Upper lobe of left lung (tissue), 6 donors: ENCODE measurements around the gene SFXN5. TPM values are rescaled to one million over a fixed set of nuclear protein-coding genes. Genes with fewer than 3 reads are reported as not detected.

ENCODE experiments used
- ATAC-seq, 2 donors: fragments of 200-7000 bp; cut with Tn5 transposase; one replicate each; pipeline ENCODE4 v1.9.1; 2022; ENCODE audit warnings: mild to moderate bottlenecking in 2 of 2, moderate library complexity in 2 of 2; ENCODE audit not compliant: low FRiP score in 2 of 2
- DNase-seq, 2 donors: peaks; one replicate each; pipeline ENCODE4 v3.0.0-alpha.2; 2019 to 2020
- H3K27ac ChIP-seq, 4 donors: fragments of 200-600 bp; sonication (generic); one replicate each; pipeline ENCODE4 v1.5.1; 2016 to 2019
- H3K27me3 ChIP-seq, 4 donors: fragments of 200-600 bp; sonication (generic); one replicate each; pipeline ENCODE4 v1.5.1; 2017 to 2019
- H3K36me3 ChIP-seq, 4 donors: fragments of 200-600 bp; sonication (generic); one replicate each; pipeline ENCODE4 v1.5.1; 2016 to 2019
- H3K4me1 ChIP-seq, 4 donors: fragments of 200-600 bp; sonication (generic); one replicate each; pipeline ENCODE4 v1.5.1; 2018 to 2019
- H3K4me3 ChIP-seq, 4 donors: fragments of 200-600 bp; sonication (generic); one replicate each; pipeline ENCODE4 v1.5.1; 2017 to 2019; ENCODE audit warnings: mild to moderate bottlenecking in 2 of 4, moderate library complexity in 1 of 4
- H3K9me3 ChIP-seq, 4 donors: fragments of 200-600 bp; sonication (generic); one replicate each; pipeline ENCODE4 v1.5.1; 2018 to 2019
- EP300 ChIP-seq, 4 donors: sonication (generic); formaldehyde crosslinking; IDR thresholded peaks; one replicate each; pipeline ENCODE4 v1.5.1; 2017; ENCODE audit warnings: antibody characterized with exemption in 4 of 4, control low read depth in 2 of 4
- POLR2A ChIP-seq, 4 donors: fragments of 450-650 bp; IDR thresholded peaks; one replicate each; pipeline ENCODE4 v1.5.1; 2016 to 2017; ENCODE audit warnings: antibody characterized with exemption in 4 of 4, mild to moderate bottlenecking in 2 of 4
- POLR2AphosphoS5 ChIP-seq, 2 donors: sonication (generic); formaldehyde crosslinking; IDR thresholded peaks; one replicate each; pipeline ENCODE4 v1.5.1; 2017; ENCODE audit warnings: antibody characterized with exemption in 2 of 2
- WGBS, 2 donors: methylation state at CpG; one replicate each; pipeline ENCODE4 v1.1.5; 2017 to 2018; 5-methylcytosine and 5-hydroxymethylcytosine counted together
- total RNA-seq, 6 donors: library from RNA; depleted of rRNA in 4 of 6; stranded (reverse); fragments of >200 nt in 4 of 6; gene quantifications; one replicate each; pipeline versions ENCODE4 v1.1.0 to v1.2.1, GENCODE V29; 2016 to 2021
- TF ChIP-seq, protein P1 (sequence below), 6 experiments: fragments of 450-650 bp in 4 of 6; fragments of 200-600 bp in 2 of 6; sonication (generic) in 2 of 6; IDR thresholded peaks; one replicate each; pipeline ENCODE4 v1.5.1; 2016 to 2019; ENCODE audit warnings: antibody characterized with exemption in 6 of 6
- donor health status: DM: no; HTN: no; CAD: no; lungs with moderate emphysema.
- donor health status: DM: no; HTN: yes; CAD: no; lungs with severe emphysema.

Gene SFXN5
- total RNA-seq, 6 donors from 2014 or later, result 10.8 to 44.0 (median 13.7) TPM

DNA sequence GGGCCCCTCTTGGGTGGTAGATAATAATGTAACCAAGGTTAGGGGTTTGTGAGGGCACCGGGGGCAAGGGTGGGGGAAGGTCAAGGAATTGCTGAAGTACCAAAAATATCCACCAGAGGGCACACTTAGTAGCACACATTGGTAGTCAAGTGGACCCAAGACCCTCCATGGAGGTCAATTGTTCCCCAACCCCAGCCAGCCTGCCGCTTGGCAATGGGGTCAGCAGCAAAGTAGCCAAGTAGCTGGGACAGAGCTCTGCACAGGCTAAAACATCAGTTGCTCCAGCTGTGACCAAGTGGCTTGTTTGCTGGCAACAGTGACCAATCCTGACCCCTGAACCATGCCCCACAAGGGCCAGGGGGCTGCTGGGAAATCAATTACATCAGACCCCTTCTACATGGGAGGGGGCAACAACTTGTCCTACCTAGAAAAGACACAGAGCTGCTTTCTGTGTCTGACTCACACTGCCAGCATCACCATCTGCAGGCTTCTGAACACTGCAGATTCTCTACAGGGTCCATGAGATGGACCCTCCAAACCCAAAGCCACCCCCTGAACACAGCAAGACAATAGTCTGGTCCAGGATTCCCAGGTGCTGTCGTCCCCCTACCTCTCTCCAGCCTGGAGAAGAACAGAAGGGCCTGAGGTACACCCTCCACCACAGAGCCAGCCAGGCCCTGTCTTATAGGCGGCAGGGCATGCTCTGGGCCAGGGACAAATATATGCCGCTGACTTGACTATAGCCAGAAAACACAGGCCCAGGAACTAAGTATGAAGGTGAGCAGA is 78.2 kb downstream of the SFXN5 start:
- no peak for TF ChIP-seq POLR2AphosphoS5 (IDR thresholded peaks at IDR 0.05)
- TF ChIP-seq, protein P1, sequence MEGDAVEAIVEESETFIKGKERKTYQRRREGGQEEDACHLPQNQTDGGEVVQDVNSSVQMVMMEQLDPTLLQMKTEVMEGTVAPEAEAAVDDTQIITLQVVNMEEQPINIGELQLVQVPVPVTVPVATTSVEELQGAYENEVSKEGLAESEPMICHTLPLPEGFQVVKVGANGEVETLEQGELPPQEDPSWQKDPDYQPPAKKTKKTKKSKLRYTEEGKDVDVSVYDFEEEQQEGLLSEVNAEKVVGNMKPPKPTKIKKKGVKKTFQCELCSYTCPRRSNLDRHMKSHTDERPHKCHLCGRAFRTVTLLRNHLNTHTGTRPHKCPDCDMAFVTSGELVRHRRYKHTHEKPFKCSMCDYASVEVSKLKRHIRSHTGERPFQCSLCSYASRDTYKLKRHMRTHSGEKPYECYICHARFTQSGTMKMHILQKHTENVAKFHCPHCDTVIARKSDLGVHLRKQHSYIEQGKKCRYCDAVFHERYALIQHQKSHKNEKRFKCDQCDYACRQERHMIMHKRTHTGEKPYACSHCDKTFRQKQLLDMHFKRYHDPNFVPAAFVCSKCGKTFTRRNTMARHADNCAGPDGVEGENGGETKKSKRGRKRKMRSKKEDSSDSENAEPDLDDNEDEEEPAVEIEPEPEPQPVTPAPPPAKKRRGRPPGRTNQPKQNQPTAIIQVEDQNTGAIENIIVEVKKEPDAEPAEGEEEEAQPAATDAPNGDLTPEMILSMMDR (IDR thresholded peaks at IDR 0.05), result peak; percentile 68 to 87 (median 78)
- no peaks in the 10 kb centered on the region for H3K27me3 ChIP-seq
- DNase-seq, result no peak
- no peaks in the 10 kb centered on the region for H3K4me1 ChIP-seq
- H3K9me3 ChIP-seq, result no peaks in the 10 kb centered on the region
- H3K27ac ChIP-seq, result no peak overlapping the region
- WGBS, 2 donors, result 37 to 66% methylated on average over 5 of the region's 5 CpGs
- H3K4me3 ChIP-seq, result no peak overlapping the region
- peaks cover 0 to 14% (median 4%) of the 10 kb centered on the region in 4 donors for H3K36me3 ChIP-seq
- peak in 1 of 2 donors; percentile 62 for ATAC-seq

DNA sequence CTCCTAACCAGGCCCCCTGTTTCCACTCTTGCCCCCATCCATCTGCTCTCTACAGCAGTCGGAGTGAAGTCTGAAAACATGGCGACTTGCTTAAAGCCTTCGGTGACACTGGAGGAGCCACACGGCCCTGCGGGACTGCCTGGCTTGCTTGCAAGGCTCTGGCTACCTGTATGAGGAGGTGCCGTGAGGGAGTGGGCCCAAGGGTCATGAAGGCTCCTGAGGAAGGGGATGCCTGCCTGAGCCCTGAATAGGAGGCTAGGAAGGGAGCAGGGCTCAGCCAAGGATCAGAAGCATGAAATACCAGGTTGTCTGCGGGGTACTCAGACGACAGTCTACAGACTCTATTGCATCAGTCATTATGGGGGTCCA is 78.8 kb downstream of the SFXN5 start:
- WGBS, 2 donors, result 84 to 87% methylated on average over 8 of the region's 8 CpGs
- no peaks in the 10 kb centered on the region for H3K9me3 ChIP-seq
- ATAC-seq (no peak), DNase-seq (no peak)
- H3K36me3 ChIP-seq, result peaks cover 0 to 16% (median 4%) of the 10 kb centered on the region in 4 donors
- no peaks in the 10 kb centered on the region for H3K4me1 ChIP-seq
- no peak overlapping the region for H3K27ac ChIP-seq
- no peak overlapping the region for H3K4me3 ChIP-seq
- H3K27me3 ChIP-seq, result no peaks in the 10 kb centered on the region
- TF ChIP-seq POLR2AphosphoS5 (IDR thresholded peaks at IDR 0.05), result no peak

DNA sequence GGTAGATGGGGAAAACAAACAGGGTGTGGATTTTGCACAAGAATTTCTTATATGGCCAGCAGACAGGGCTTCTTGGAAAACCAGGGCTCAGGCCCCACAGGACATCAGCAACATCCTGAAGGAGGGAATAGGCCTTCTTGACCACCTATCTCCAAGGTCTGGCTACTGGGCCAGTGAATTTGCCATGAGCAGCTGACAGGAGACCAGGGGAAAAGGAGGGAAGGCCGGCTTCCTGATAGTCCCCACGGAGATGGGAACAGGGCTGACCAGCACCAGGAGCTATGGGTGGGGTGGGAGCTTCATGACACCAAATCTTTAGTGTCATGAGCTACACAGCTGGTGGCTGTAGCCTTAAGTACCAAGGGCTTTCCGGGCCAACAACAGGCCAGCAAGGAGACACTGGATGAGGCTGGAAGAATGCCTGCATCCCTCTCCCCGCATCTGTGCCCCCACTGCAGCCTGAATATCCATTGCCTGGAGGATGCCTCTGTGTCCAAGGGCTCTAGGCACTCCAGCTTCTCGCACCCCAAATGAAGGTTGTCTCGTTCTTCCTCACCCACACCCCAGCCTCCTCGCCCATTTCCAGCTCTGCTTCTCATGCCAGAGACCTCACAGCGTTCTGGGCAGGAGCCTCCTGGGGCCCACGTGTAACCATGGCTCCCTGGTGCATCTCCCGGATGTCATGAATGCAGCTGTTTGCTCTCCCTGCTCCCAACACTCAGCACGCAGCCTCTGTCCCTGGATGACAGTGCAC is 79.4 kb downstream of the SFXN5 start:
- no peak overlapping the region for H3K4me3 ChIP-seq
- no peaks in the 10 kb centered on the region for H3K27me3 ChIP-seq
- H3K36me3 ChIP-seq, result peaks cover 0 to 20% (median 3%) of the 10 kb centered on the region in 4 donors
- no peaks in the 10 kb centered on the region for H3K9me3 ChIP-seq
- WGBS, 2 donors, result 78 to 82% methylated on average over 10 to 11 of the region's 11 CpGs
- H3K4me1 ChIP-seq, result no peaks in the 10 kb centered on the region
- TF ChIP-seq, protein P1 (IDR thresholded peaks at IDR 0.05), result no peak
- TF ChIP-seq POLR2A (IDR thresholded peaks at IDR 0.05) (no peak), EP300 (IDR thresholded peaks at IDR 0.05) (no peak)
- H3K27ac ChIP-seq, result no peak overlapping the region
- ATAC-seq (no peak), DNase-seq (no peak)

DNA sequence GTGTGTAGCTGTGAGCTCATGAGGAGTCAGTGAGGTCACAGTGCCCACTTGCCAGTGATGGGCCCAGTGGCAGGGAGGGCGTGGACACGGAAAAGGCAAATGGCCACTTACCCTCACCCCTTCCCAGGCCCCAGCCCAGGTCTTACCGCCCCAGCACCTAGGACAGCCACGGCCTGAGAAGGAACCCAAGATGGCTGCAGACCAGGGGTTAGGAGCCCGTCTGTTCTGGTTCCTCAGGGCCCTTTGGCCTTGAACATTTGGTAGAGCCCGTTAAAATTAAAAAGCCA is 80.1 kb downstream of the SFXN5 start:
- peaks cover 0 to 23% (median 3%) of the 10 kb centered on the region in 4 donors for H3K36me3 ChIP-seq
- DNase-seq, result no peak
- no peak for ATAC-seq
- H3K27ac ChIP-seq, result no peak overlapping the region
- no peaks in the 10 kb centered on the region for H3K9me3 ChIP-seq
- 93 to 95% methylated on average over 5 to 6 of the region's 6 CpGs for WGBS, 2 donors
- TF ChIP-seq, protein P1 (IDR thresholded peaks at IDR 0.05), result no peak
- TF ChIP-seq POLR2AphosphoS5 (IDR thresholded peaks at IDR 0.05) (no peak), EP300 (IDR thresholded peaks at IDR 0.05) (no peak), POLR2A (IDR thresholded peaks at IDR 0.05) (no peak)
- no peaks in the 10 kb centered on the region for H3K27me3 ChIP-seq
- no peak overlapping the region for H3K4me3 ChIP-seq
- H3K4me1 ChIP-seq, result no peaks in the 10 kb centered on the region

DNA sequence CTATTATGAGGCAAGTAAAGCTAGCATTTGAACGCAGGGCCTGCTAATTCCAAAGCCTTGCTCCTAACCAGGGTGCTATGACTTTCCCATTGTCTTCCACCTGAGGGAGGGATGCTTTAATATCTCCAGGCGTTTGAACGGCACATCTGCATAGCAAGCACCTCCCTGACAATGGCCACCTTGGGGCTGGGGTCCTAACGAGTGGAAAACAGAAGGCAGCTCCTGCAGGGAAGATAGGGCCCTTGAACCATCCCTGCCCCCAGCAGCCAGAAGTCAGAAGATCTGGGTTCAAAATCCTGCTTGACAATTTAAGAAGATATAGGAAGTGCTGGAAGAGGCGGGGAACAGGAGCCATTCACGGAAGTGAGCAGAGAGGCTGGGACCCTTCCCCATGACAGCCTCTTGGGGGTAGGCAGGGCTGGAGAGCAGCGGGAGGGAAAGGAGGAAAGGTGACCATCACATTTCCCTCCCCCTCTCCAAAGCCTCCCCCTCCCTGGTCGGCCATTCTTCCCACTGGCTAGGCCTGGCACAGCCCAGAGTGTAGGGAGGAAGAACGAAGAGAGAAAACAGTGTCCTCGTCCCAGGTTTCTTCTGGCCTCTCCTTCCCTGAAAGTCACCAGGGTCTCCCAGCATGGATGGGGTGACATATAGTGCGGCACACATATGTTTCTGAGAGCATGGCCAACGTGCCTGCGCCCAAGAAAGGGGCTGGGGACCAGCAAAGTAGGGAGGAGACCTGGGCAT is 80.6 kb downstream of the SFXN5 start:
- no peak for ATAC-seq
- Histone ChIP-seq H3K36me3 (peaks cover 0 to 27% (median 4%) of the 10 kb centered on the region in 4 donors), H3K9me3 (no peaks in the 10 kb centered on the region), H3K27ac (no peak overlapping the region), H3K27me3 (no peaks in the 10 kb centered on the region), H3K4me1 (no peaks in the 10 kb centered on the region), H3K4me3 (no peak overlapping the region)
- TF ChIP-seq EP300 (IDR thresholded peaks at IDR 0.05) (no peak), POLR2A (IDR thresholded peaks at IDR 0.05) (no peak), POLR2AphosphoS5 (IDR thresholded peaks at IDR 0.05) (no peak)
- TF ChIP-seq, protein P1 (IDR thresholded peaks at IDR 0.05), result no peak
- no peak for DNase-seq
- WGBS, 2 donors, result 91 to 93% methylated on average over 12 to 13 of the region's 13 CpGs
